ENCODE data around the gene SV2B. TPM values are rescaled to one million over a fixed set of nuclear protein-coding genes. Genes with fewer than 3 reads are reported as not detected.

Gene SV2B
- total and polyA plus RNA-seq, 2 donors (not counting 3 experiments of a cell fraction or from before 2014, with no cell fraction given): not detected

GRCh38 chr15:91110407-91110806 lies 10.3 kb downstream of the SV2B start:
- H3K4me1 ChIP-seq (ENCODE audit: control insufficient read depth, extremely low read depth, insufficient read depth, low read length): no peaks in the 10 kb centered on the region
- H3K9ac ChIP-seq (replicated peaks; ENCODE audit: extremely low read depth, insufficient read depth, low read length): no peak overlapping the region
- no peaks in the 10 kb centered on the region for H4K20me1 ChIP-seq (replicated peaks; ENCODE audit: control insufficient read depth, extremely low read depth, insufficient read depth, low read length)
- DNase-seq (ENCODE audit: low read depth, low spot score): no peak
- intact Hi-C loops (cut with micrococcal nuclease) (no loop called here), dilution Hi-C loops (cut with MboI; ENCODE audit: extremely low pct_ligation_motif_present, low sequenced_read_pairs) (no loop called here)
- BruUV-seq (replicated peaks): no TSS peak
- H3K9me3 ChIP-seq (replicated peaks; ENCODE audit: control insufficient read depth, insufficient read depth, low read length): no peaks in the 10 kb centered on the region
- no peaks in the 10 kb centered on the region for H3K27me3 ChIP-seq (ENCODE audit: control insufficient read depth in 2 of 2, insufficient read depth in 2 of 2, low read length in 2 of 2)
- no peak for FAIRE-seq
- TF ChIP-seq MYC (IDR thresholded peaks at IDR 0.05; ENCODE audit: low read depth, low read length) (no peak), CTCF (IDR thresholded peaks at IDR 0.05; ENCODE audit: extremely low read depth in 1 of 2, insufficient read depth in 1 of 2, low read depth in 1 of 2, low read length in 2 of 2) (no peak), FOS (IDR thresholded peaks at IDR 0.05; ENCODE audit: borderline replicate concordance, insufficient read depth, low read length) (no peak), POLR2AphosphoS5 (IDR thresholded peaks at IDR 0.05; ENCODE audit: insufficient read depth, low read depth, low read length) (no peak), JUN (IDR thresholded peaks at IDR 0.05; ENCODE audit: borderline replicate concordance, insufficient read depth, insufficient read length, low read depth) (no peak), GATA2 (IDR thresholded peaks at IDR 0.05; ENCODE audit: insufficient read depth, insufficient read length, low read depth, low read length) (no peak), MAX (IDR thresholded peaks at IDR 0.05; ENCODE audit: insufficient read depth, insufficient read length) (no peak), EZH2 (IDR thresholded peaks at IDR 0.05; ENCODE audit: borderline replicate concordance, low read depth, low read length, severe bottlenecking) (no peak), POLR2A (IDR thresholded peaks at IDR 0.05; ENCODE audit: low read depth, low read length) (no peak)
- POLR2A ChIA-PET: no interaction called here
- no peak overlapping the region for H3K4me3 ChIP-seq (replicated peaks in 1 of 3; ENCODE audit: insufficient read depth in 1 of 3, low read depth in 1 of 3, low read length in 3 of 3)
- no peaks in the 10 kb centered on the region for H3K36me3 ChIP-seq (ENCODE audit: control insufficient read depth in 2 of 2, extremely low read depth in 1 of 2, insufficient read depth in 2 of 2, low read length in 2 of 2)
- H3K4me2 ChIP-seq (ENCODE audit: insufficient read depth, low read length): no peak overlapping the region
- H3K9me1 ChIP-seq (replicated peaks; ENCODE audit: control insufficient read depth, extremely low read depth, insufficient read depth, low read length): no peaks in the 10 kb centered on the region
- H3K27ac ChIP-seq (ENCODE audit: insufficient read depth, low read depth, low read length): no peak overlapping the region
- H2AFZ ChIP-seq (ENCODE audit: low read depth, low read length): no peak overlapping the region
- H3K79me2 ChIP-seq (ENCODE audit: control insufficient read depth, insufficient read depth, low read length): no peaks in the 10 kb centered on the region
- CTCF ChIA-PET: no interaction called here
